Measurements from ENCODE around the gene SERPINA4.

The SERPINA4 gene, protein sequence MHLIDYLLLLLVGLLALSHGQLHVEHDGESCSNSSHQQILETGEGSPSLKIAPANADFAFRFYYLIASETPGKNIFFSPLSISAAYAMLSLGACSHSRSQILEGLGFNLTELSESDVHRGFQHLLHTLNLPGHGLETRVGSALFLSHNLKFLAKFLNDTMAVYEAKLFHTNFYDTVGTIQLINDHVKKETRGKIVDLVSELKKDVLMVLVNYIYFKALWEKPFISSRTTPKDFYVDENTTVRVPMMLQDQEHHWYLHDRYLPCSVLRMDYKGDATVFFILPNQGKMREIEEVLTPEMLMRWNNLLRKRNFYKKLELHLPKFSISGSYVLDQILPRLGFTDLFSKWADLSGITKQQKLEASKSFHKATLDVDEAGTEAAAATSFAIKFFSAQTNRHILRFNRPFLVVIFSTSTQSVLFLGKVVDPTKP

DNA sequence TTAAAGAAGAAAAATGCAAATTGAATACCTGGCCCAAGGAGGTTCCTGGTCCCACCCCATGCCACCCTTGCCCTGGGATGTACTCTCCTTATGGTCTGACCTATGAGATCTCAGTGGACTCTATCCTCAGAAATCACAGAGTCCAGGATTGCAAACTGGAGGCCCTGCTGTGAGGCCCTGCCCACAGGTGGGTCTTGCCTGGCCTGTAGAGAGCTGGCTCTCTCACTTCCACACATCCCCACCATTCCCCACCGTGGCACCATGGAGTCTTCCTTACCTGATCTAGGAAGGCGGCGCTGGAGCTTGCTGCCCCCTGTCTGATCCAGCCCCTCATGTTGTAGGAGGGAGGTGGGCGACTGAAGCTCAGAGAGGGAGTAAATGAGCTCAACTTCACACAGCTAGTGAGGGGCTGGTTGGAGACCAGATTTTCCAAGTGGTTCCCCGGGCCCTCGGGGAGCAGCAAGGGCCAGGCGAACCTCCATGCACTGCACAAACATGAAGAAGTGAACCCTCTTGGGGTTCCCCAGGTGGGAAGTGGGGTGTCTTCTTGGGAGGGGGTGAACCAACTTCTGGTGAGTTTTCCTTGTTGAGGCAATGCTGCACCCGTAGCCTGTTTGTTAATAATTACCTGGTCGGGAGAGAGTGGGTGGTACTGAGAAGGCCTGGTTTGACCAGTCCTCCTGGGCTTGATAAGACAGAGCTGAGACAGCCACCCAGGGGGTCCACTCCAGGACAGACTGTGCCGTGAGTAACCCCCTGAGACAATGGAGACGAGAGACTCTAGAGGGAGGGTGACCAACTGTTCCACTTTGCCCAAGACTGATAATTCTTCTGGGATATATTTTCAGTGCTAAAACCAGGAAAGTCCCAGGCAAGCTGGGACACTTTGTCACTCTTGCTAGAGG is at the start of gene SERPINA4:
Gene SERPINA4, plus strand, starts transcription at position 692 of the 905 bp plus-strand sequence. CDS start 2,041 bp downstream, outside the sequence.
- no peak for DNase-seq

DNA sequence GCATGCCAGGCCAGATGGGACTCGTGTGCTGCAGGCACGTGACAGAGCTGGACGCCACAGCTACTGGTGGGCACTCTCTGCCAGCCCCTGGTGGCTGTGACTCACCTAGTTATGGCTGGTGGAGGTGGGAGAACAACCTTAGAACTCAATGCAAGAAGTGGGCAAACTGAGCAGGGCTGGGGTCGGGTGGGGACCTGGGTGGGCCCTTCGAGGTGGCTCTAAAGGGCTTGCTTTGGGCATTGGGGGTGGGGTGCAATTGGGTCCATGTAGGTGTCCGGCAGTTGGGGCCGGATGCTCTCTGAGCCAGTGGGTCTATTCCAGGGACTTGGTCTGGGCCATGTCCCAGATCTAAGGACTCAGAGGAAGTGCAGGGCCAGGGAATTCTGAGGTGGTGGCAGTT is 46.9 kb upstream of the SERPINA4 start:
- DNase-seq = no peak

GRCh38 chr14:94515426-94515825 is 45.8 kb upstream of the SERPINA4 start:
- no peak for DNase-seq

DNA sequence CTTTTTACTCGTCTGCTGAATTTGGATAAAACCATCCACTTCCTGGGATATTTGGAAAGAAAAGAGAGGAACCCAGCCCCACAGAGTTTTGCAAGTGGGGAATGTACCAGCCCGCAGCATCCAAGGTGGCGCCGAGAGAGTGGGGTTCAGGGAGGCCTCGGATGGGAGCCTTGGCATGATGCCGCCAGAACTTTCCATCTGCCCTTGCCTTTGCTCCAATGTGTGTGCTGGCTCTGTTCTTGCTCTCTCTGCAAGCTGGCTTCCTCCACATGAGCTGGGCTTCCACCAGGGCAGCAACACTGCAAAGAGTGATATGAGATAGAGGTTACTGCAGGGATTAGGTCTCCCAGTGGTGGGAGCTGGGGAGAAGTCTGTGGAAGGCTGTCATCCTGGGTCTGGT is 45.4 kb upstream of the SERPINA4 start:
- no peak for DNase-seq

- no peak for DNase-seq
These were observed 44.0 kb upstream of the SERPINA4 start for GRCh38 chr14:94517248-94517640.

DNA sequence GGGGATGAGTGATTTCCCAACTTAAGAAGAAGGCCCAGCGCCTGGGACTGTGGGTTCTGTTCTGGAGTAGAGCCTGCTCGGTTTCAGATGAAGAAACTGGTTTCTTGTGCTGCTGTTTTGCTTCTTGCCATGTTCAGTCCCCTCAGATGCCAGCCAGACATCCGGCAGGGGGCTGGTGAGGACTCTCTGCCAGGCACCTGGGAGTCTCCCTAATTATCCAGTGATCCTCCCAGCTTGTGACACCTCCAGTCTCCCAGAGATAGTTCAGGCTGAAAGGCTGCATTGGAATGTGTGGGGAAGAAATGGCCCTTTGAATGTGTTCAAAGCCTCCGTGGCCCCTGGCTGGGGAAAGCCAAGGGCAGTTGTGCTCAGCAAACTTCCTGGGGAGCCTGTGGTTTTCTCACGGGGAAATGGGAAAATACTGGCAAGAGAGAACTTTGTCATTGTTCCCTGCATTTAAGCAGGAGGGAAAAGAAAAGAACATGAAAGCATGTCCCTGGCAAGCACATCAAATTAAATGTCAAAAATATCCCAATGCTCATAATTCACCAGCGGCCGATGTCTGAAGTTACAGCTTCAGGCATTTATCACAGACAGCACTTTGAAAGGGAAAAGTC is 43.5 kb upstream of the SERPINA4 start:
- no peak for DNase-seq

- no peak for DNase-seq
These were observed 39.7 kb upstream of the SERPINA4 start for GRCh38 chr14:94521375-94522114.

DNA sequence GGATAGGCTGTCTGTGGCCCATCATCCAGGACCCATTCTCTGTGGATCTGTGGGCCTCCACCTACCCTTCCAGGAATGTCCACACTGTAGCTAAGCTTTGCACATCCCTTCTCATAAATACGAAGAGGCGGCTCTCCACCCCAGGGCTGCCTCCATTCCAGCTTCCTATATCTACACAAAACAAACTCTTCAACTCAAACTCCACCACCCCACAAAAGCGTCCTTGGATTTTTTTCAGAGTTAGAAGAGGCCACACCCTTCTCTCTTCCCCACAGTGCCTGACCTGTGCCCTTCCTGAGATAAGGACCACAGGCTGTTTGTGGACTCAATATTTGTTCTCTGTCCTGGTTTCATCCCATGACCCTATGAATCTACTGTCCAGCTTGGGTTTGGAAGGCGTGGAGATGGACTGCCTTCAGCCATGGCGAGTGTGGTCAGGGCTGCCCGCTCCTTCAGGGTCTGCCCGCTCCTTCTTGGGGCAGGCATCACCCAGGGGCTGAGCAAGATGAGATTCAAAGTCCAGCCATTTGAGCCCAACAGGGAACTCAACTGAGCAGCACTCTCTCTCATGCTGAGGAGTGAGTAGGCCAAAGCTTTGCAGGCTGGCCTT is 39.0 kb upstream of the SERPINA4 start:
- DNase-seq = no peak

- DNase-seq = no peak
These were observed 38.0 kb upstream of the SERPINA4 start for GRCh38 chr14:94523265-94523664.

DNA sequence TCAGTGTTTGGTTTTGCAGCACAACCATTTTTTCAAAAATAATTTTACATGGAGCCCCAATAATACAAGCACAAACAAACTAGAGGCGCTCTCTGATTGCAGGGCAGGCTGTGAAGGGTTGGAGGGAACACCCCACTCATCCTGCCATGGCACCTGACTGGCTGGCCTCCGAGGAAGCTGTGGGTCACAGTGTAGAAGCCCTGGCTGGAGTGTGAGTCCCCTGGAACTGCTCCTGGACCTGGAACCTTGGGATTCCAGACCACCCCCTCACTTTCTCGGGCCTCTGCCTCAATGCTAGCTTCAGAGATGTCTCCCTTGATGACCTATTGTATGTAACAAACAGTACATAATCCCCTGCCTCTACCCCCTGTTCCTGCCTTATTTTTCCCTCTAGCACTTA is 37.1 kb upstream of the SERPINA4 start:
- no peak for DNase-seq

- DNase-seq = no peak
These were observed 30.1 kb upstream of the SERPINA4 start for GRCh38 chr14:94531187-94531586.

GRCh38 chr14:94532447-94532846 is 28.8 kb upstream of the SERPINA4 start:
- no peak for DNase-seq

DNA sequence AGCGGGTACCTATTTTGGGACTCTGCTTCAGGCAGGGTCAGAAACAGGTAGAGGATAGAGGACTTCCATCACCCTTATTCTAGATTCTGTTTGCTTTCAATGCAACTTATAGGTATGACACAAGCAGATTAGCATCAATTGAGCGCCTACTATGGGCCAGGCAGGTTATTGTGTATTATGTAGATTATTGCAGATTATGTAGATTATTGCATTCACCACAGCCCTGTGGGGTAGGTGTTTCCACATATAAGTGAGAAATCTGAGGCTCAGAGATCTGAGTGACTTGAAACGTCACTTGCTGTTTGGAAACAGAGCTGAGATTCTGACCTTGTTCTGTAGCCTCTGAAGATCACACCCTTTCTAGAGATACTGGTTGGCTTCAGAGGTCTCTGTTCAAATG is 25.7 kb upstream of the SERPINA4 start:
- DNase-seq = no peak

GRCh38 chr14:94536836-94537235 is 24.4 kb upstream of the SERPINA4 start:
- no peak for DNase-seq

DNA sequence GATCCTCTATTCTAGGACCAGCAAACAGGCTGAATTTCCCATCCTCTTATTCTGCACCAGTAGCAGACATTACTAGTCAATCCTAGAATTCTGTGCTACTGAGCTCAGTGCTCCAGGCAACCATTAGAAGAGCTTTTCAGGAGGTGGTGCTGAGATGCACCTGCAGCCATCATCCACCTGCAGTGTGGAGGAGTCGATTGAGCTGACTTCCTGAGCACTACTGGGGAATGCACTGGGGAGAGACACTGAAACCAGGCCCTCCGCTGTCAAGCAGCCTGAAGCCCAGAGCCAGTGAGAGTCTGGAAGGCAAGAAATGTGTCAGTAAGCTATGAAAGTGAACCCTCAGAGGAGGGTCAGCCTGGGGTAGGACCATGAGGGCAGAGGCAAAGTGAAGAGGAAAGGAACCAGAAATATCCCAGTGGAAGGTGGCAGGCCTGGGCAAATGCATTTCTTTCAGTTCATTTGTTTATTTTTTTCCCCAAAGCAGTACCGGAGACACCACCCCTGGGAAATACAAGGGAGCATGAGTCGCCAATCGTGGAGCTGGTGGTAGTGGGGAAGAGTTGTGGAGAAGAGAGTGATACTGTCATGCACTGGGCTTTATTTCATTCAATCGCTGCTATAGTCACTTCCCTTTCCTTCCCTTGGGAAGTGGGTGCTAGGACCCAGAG is 23.0 kb upstream of the SERPINA4 start:
- DNase-seq = no peak

DNA sequence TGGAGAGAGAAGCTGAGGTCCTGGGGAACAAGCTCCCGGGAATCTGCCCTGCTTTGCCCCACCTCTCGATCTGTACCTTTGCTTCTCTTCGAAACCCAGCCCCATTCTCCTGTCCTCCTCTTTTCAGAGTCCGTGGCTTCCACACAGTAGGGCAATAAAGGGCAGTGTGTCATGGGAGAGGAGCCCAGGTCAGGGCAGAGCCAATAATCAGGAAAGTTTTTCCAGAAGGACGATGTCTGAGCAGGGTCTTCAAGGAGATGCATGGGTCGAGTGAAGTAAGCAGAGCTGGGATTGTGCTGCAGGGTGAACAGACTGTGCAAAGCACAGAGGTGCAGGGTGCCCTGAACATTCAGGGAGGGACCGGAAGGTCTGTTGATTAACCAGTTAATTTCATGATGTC is 22.1 kb upstream of the SERPINA4 start:
- DNase-seq = no peak

- no peak for DNase-seq
These were observed 21.0 kb upstream of the SERPINA4 start for GRCh38 chr14:94540031-94540794.

DNA sequence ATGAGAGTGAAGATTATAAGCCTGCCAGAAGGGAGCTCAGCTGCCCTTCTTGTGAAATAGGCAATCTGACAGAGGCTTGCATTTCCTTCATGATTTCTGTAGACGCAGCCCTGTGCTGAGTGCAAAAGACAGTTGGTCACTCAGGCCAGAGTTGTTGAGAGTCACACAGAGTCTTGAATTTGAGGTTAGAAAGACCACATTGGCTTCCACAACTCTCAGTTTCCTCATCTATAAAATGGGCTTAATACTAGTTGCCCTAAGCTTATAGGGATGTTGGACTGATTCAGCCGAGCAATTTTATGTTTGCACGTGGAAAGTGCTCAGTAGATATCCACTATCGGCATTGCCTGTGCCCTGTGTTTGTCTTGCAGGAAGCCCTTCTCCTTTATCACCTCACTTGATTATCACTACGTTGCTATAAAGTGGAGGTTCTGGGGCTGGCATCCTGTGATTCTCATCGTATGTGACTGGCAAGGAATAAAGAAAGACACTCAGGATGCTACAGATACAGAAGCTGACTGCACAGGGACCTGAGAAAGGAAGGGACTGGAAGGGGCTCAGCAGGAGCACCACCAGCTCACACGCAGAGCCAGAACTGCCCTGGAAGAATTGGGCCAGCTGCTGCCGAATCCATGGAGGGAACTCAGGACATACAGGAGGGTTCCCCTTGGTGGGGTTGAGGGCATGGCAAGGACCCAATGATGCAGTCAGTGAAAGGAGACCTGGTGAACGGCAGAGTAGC is 19.8 kb upstream of the SERPINA4 start:
- DNase-seq = no peak

GRCh38 chr14:94542111-94542810 is 19.0 kb upstream of the SERPINA4 start:
- DNase-seq = no peak
